Measurements from ENCODE around the gene PAPSS1.

DNA sequence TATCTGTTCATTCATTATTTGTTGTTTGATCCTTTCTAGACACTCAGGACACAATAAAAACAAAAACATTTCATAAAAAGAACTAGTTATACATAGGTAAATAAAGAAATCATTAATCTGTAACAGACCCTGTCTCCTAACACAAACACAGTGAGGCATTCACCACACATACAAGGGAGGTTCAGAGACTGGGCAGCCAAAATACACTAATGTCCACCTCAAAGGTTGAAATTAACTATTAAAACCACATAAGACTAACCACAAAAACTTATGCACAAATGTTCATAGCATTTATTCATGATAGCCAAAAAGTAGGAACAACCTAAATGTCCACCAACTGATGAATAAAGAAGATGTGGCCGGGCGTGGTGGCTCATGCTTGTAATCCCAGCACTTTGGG is 7.8 kb downstream of the PAPSS1 start:
- TF ChIP-seq YY1 (IDR thresholded peaks at IDR 0.05; ENCODE audit: low read depth, low read length) (no peak), RFX5 (IDR thresholded peaks at IDR 0.05; ENCODE audit: low read depth, low read length) (no peak)
